ENCODE results near the gene PAX4. TPM values are rescaled to one million over a fixed set of nuclear protein-coding genes. Genes with fewer than 3 reads are reported as not detected.

PAX4 gene
- polyA plus RNA-seq, 3 donors = not detected

- H3K27me3 Mint-ChIP-seq (ENCODE audit: low read depth in 3 of 3) = peaks cover 2 to 4% (median 4%) of the 10 kb centered on the region in 3 donors
- peaks cover 0 to 2% (median 0%) of the 10 kb centered on the region in 7 donors for H3K9me3 Mint-ChIP-seq
- Histone ChIP-seq H3K27ac (ENCODE audit: low read depth in 1 of 2, low read length in 2 of 2) (no peak overlapping the region), H3K36me3 (replicated peaks in 1 of 2; ENCODE audit: control insufficient read depth in 1 of 2, insufficient read depth in 2 of 2, low read length in 2 of 2) (no peaks in the 10 kb centered on the region), H3K9ac (ENCODE audit: insufficient read depth, low read length, poor library complexity, severe bottlenecking) (no peak overlapping the region), H3K4me3 (replicated peaks in 1 of 3; ENCODE audit: low read depth in 2 of 3, low read length in 3 of 3) (no peak overlapping the region), H3K4me2 (replicated peaks; ENCODE audit: extremely low read depth, low read length, poor library complexity, severe bottlenecking) (no peak overlapping the region), H4K20me1 (ENCODE audit: insufficient read depth, low read length) (no peaks in the 10 kb centered on the region), H3K27me3 (ENCODE audit: control insufficient read depth in 2 of 2, insufficient read depth in 2 of 2, low read length in 2 of 2) (no peaks in the 10 kb centered on the region), H3K4me1 (ENCODE audit: control insufficient read depth in 1 of 2, insufficient read depth in 2 of 2, low read length in 2 of 2) (peaks cover 7 to 8% of the 10 kb centered on the region in 2 donors), H3K79me2 (ENCODE audit: insufficient read depth, low read length) (no peaks in the 10 kb centered on the region), H3K9me3 (replicated peaks in 1 of 2; ENCODE audit: control insufficient read depth in 1 of 2, insufficient read depth in 1 of 2, low read length in 2 of 2) (no peaks in the 10 kb centered on the region), H2AFZ (ENCODE audit: insufficient read depth, low read depth, low read length, poor library complexity, severe bottlenecking) (no peak overlapping the region)
- H3K36me3 Mint-ChIP-seq = no peaks in the 10 kb centered on the region
- TF ChIP-seq, protein P1, sequence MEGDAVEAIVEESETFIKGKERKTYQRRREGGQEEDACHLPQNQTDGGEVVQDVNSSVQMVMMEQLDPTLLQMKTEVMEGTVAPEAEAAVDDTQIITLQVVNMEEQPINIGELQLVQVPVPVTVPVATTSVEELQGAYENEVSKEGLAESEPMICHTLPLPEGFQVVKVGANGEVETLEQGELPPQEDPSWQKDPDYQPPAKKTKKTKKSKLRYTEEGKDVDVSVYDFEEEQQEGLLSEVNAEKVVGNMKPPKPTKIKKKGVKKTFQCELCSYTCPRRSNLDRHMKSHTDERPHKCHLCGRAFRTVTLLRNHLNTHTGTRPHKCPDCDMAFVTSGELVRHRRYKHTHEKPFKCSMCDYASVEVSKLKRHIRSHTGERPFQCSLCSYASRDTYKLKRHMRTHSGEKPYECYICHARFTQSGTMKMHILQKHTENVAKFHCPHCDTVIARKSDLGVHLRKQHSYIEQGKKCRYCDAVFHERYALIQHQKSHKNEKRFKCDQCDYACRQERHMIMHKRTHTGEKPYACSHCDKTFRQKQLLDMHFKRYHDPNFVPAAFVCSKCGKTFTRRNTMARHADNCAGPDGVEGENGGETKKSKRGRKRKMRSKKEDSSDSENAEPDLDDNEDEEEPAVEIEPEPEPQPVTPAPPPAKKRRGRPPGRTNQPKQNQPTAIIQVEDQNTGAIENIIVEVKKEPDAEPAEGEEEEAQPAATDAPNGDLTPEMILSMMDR (IDR thresholded peaks at IDR 0.05) = no peak
- no peak overlapping the region for H3K4me3 Mint-ChIP-seq
- H3K4me1 Mint-ChIP-seq = peaks cover 10% of the 10 kb centered on the region
- no peak overlapping the region for H3K27ac Mint-ChIP-seq
- intact Hi-C loops (cut with micrococcal nuclease) = no loop called here
- DNase-seq = no peak
Measured at GRCh38 chr7:127638197-127638596, 20.3 kb upstream of the PAX4 start.

- H3K4me3 Mint-ChIP-seq = no peak overlapping the region
- no peak for DNase-seq
- intact Hi-C loops (cut with micrococcal nuclease) = no loop called here
Measured at GRCh38 chr7:127635659-127636285, 17.8 kb upstream of the PAX4 start.

More at GRCh38 chr7:127635659-127636285, 17.8 kb upstream of the PAX4 start:
- Histone ChIP-seq H3K4me3 (replicated peaks in 1 of 3; ENCODE audit: low read depth in 2 of 3, low read length in 3 of 3) (no peak overlapping the region), H3K36me3 (replicated peaks in 1 of 2; ENCODE audit: control insufficient read depth in 1 of 2, insufficient read depth in 2 of 2, low read length in 2 of 2) (no peaks in the 10 kb centered on the region), H3K4me1 (ENCODE audit: control insufficient read depth in 1 of 2, insufficient read depth in 2 of 2, low read length in 2 of 2) (peaks cover 7 to 8% of the 10 kb centered on the region in 2 donors), H4K20me1 (ENCODE audit: insufficient read depth, low read length) (no peaks in the 10 kb centered on the region), H3K27ac (ENCODE audit: low read depth in 1 of 2, low read length in 2 of 2) (no peak overlapping the region), H3K27me3 (ENCODE audit: control insufficient read depth in 2 of 2, insufficient read depth in 2 of 2, low read length in 2 of 2) (no peaks in the 10 kb centered on the region), H3K79me2 (ENCODE audit: insufficient read depth, low read length) (no peaks in the 10 kb centered on the region), H2AFZ (ENCODE audit: insufficient read depth, low read depth, low read length, poor library complexity, severe bottlenecking) (no peak overlapping the region), H3K9ac (ENCODE audit: insufficient read depth, low read length, poor library complexity, severe bottlenecking) (no peak overlapping the region), H3K4me2 (replicated peaks; ENCODE audit: extremely low read depth, low read length, poor library complexity, severe bottlenecking) (no peak overlapping the region), H3K9me3 (replicated peaks in 1 of 2; ENCODE audit: control insufficient read depth in 1 of 2, insufficient read depth in 1 of 2, low read length in 2 of 2) (no peaks in the 10 kb centered on the region)
- Mint-ChIP-seq H3K4me1 (peaks cover 10% of the 10 kb centered on the region), H3K9me3 (peaks cover 0 to 2% (median 0%) of the 10 kb centered on the region in 7 donors), H3K27ac (peak overlapping the region in 1 of 7 donors; percentile 25), H3K27me3 (ENCODE audit: low read depth in 3 of 3) (peaks cover 2% of the 10 kb centered on the region in 3 donors), H3K36me3 (no peaks in the 10 kb centered on the region)
- WGBS (ENCODE audit: insufficient coverage) = 100% methylated on average over 1 of the region's 3 CpGs
- TF ChIP-seq, protein P1 (IDR thresholded peaks at IDR 0.05) = no peak
